ENCODE measurements around the gene USO1. TPM values are rescaled to one million over a fixed set of nuclear protein-coding genes. Genes with fewer than 3 reads are reported as not detected.
"Not testable (repeated sequence)": the region's sequence is repeated elsewhere in the genome, so short reads cannot be mapped to it uniquely, and the experiment has no call there.

USO1 gene
- total and polyA plus RNA-seq, 12 donors = 27.4 to 109 (median 69.8) TPM

GRCh38 chr4:75685546-75686189, 38.7 kb upstream of the USO1 start:
- Histone ChIP-seq H3K9me3 (replicated peaks in 1 of 3) (no peaks in the 10 kb centered on the region), H3K36me3 (replicated peaks in 1 of 2) (no peaks in the 10 kb centered on the region), H3K27ac (no peak overlapping the region), H3K4me3 (no peak overlapping the region), H3K4me1 (replicated peaks in 1 of 2) (no peaks in the 10 kb centered on the region), H3K27me3 (no peaks in the 10 kb centered on the region)
- no peak for DNase-seq
- intact Hi-C loops (cut with DNase I) = no loop called here
- TF ChIP-seq CTCF (IDR thresholded peaks at IDR 0.05) = no peak
- TF ChIP-seq POLR2A (IDR thresholded peaks at IDR 0.05) = no peak
- 72 to 81% (median 79%) methylated on average over 2 of the region's 2 CpGs for WGBS, 4 donors

GRCh38 chr4:75686346-75686745, 38.0 kb upstream of the USO1 start:
- Histone ChIP-seq H3K9me3 (replicated peaks in 1 of 3) (no peaks in the 10 kb centered on the region), H3K27ac (no peak overlapping the region), H3K27me3 (no peaks in the 10 kb centered on the region), H3K4me1 (replicated peaks in 1 of 2) (no peaks in the 10 kb centered on the region), H3K4me3 (no peak overlapping the region), H3K36me3 (replicated peaks in 1 of 2) (no peaks in the 10 kb centered on the region)
- no peak for TF ChIP-seq CTCF (IDR thresholded peaks at IDR 0.05)
- TF ChIP-seq POLR2A (IDR thresholded peaks at IDR 0.05) = no peak
- intact Hi-C loops (cut with DNase I) = no loop called here
- DNase-seq = no peak
- 55 to 80% (median 72%) methylated on average over 3 of the region's 3 CpGs for WGBS, 4 donors

GRCh38 chr4:75687125-75687524, 37.3 kb upstream of the USO1 start:
- H3K27ac ChIP-seq; H3K27me3 ChIP-seq; H3K36me3 ChIP-seq (replicated peaks in 1 of 2); H3K9me3 ChIP-seq (replicated peaks in 1 of 3); intact Hi-C loops (cut with DNase I); DNase-seq; H3K4me1 ChIP-seq (replicated peaks in 1 of 2); H3K4me3 ChIP-seq: not testable (repeated sequence)
- WGBS, 4 donors = 95 to 100% (median 98%) methylated on average over 1 of the region's 1 CpG

DNA sequence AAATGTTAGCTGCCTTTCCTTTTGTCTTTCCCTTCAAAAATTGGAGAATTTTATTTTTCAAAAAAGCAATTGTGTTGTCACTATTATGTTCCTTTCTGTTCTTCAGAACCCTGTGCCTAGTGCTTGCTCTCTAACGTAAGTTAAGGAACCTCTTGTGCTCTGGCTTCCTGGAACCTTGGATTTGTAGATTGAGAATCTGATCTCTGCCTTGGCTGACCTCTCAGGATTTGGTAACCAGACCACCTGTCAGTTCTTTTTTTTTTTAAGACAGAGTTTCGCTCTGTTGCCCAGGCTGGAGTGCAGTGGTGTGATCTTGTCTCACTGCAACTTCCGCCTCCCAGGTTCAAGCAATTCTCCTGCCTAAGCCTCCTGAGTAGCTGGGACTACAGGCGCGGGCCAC, 32.3 kb upstream of the USO1 start:
- DNase-seq; H3K4me3 ChIP-seq; H3K27ac ChIP-seq; H3K27me3 ChIP-seq; H3K4me1 ChIP-seq (replicated peaks in 1 of 2); H3K36me3 ChIP-seq (replicated peaks in 1 of 2); intact Hi-C loops (cut with DNase I); H3K9me3 ChIP-seq (replicated peaks in 1 of 3): not testable (repeated sequence)
- 93 to 98% (median 95%) methylated on average over 5 of the region's 5 CpGs for WGBS, 4 donors

GRCh38 chr4:75696071-75696470, 28.3 kb upstream of the USO1 start:
- intact Hi-C loops (cut with DNase I) = no loop called here

More at GRCh38 chr4:75696071-75696470, 28.3 kb upstream of the USO1 start:
- Histone ChIP-seq H3K27ac (no peak overlapping the region), H3K4me1 (replicated peaks in 1 of 2) (no peaks in the 10 kb centered on the region), H3K36me3 (replicated peaks in 1 of 2) (no peaks in the 10 kb centered on the region), H3K9me3 (replicated peaks in 1 of 3) (no peaks in the 10 kb centered on the region), H3K4me3 (no peak overlapping the region), H3K27me3 (no peaks in the 10 kb centered on the region)
- TF ChIP-seq CTCF (IDR thresholded peaks at IDR 0.05) = no peak
- DNase-seq = no peak
- 56 to 63% (median 61%) methylated on average over 3 of the region's 3 CpGs for WGBS, 4 donors

All from adrenal gland (tissue), 12 donors.